Posterior cingulate gyrus (tissue), 11 donors: ENCODE results near the gene AK5.

Experiments used
- DNase-seq, 10 donors: peaks; one replicate each; pipeline versions ENCODE4 v3.0.0 to v3.0.0-alpha.2; 2020 to 2021; ENCODE audit warnings: mixed read lengths in 3 of 10
- intact Hi-C: fragments of 100-400 bp; cut with DNase I; formaldehyde crosslinking; loops from one replicate; pipeline ENCODE4 v1.15.1; 2023

AK5 gene

DNA sequence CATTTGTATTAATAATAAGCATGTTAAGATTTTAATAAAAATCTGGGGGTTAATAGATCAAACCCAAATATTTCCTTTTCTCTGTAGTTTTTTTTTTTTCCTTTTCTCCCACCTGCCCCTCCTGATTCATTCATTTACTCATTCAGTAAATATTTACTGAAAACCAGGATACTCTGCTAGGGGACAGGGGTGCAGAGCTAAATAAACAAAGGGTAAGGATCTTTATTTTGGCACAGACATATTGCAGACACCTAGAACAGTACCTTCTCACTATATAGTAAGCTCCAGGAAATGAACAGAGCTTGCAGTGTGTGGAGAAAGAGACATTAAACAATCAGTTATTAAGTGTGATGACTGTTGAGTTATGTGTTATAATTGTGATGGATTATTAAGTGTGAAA lies 60.9 kb downstream of the AK5 start:
- intact Hi-C loops: no loop called here
- no peak for DNase-seq

DNA sequence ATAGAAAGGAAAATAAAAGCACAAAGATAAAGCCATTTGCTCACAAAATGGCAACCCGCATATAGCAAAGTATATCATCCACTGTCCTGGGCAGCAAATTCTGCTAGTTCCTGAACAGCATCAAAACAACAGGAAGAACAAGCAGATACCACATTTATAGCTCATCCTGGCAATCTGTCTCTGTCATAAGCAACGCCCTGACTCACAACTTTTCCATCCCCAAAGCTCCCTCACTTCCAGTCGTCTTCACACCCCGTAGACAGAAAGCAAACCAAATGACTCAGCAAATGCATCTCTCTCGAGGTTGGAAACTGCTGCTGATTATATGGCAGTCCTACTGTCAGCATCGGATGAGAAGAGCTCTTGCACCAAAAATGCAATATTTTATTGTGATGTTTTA lies 65.8 kb downstream of the AK5 start:
- DNase-seq: peak in 2 of 10 donors; percentile 28 to 51
- intact Hi-C loops: no loop called here

GRCh38 chr1:77348549-77348948 lies 66.7 kb downstream of the AK5 start:
- intact Hi-C loops: no loop called here
- DNase-seq: no peak

DNA sequence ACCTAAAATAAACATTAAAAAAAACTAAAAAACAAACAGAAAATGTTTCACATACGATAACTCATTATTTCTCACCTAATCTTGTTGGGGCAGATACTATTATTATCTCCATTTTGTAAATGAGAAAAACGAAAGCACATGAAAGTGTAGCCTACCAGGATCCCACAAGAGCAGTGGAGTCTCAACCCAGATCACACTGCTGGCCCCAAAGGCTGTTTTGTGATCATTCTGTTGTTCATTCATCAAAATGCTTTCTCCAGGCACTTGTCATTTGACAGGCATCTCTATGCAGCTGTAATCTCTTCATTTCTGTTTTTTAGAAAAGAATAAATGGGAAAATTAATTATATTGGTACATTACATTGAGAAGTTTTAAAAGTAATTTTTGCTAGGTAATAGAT lies 67.5 kb downstream of the AK5 start:
- intact Hi-C loops: no loop called here
- peak in 1 of 10 donors; percentile 17 for DNase-seq

DNA sequence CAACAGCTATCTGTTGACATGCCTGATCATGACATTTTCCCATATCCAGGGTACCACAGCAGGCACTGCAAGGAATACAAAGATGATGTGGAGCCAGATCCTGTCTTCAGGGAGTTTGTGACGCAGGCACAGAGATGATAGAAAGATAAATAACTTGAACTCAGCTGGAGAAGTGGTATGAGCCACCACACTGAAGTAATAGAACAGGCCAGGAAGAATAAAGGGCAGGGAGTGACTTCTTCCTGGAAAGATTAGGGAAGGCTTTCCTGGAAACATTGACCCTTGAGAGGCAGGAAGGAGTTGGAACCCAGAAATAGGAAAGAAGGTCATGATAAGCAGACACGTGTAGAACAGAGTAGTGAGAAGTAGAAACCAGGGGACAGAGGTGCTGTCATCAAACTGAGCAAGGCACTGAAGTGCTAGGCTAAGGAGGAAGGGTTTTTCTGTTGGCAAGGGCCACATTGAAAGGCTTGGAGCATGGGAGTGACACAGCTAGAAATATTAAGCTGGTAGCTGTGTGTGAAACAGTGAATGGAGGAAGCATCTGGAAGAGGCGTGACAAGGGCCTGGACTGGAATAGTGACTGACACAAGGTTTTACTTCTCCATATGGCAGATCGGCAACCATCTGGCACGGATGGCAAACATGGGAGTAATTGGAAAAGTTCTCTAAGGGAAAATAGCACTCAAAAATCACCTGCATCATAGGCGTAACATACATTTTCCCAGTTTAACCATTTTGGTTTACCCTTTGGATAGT lies 68.4 kb downstream of the AK5 start:
- intact Hi-C loops: no loop called here
- DNase-seq: peak in 1 of 10 donors; percentile 17

GRCh38 chr1:77354536-77354935 lies 72.7 kb downstream of the AK5 start:
- no peak for DNase-seq
- intact Hi-C loops: no loop called here

DNA sequence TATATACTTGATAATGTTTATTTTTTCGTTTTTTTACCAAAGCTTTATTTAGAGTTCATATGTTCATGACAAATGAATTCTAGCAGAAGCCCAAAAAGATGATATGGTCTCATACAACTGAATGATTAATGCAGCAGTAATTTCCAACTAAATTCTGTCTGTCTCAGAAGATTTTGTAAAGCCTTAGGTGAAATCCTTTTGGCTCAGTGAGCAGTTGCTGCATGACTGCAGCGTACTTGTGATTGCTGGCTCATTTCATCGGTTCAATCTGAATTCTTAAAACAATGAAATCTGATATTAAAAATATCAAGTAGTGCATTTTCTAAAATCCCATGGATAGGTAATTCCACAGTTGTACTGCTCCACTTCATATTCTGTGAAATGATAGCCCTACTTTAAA lies 73.2 kb downstream of the AK5 start:
- intact Hi-C loops: no loop called here

GRCh38 chr1:77356136-77356535 lies 74.3 kb downstream of the AK5 start:
- no peak for DNase-seq
- intact Hi-C loops: no loop called here

More for the DNA sequence above, 73.2 kb downstream of the AK5 start:
- DNase-seq: no peak

GRCh38 chr1:77360256-77360655 lies 78.4 kb downstream of the AK5 start:
- intact Hi-C loops: no loop called here
- no peak for DNase-seq

DNA sequence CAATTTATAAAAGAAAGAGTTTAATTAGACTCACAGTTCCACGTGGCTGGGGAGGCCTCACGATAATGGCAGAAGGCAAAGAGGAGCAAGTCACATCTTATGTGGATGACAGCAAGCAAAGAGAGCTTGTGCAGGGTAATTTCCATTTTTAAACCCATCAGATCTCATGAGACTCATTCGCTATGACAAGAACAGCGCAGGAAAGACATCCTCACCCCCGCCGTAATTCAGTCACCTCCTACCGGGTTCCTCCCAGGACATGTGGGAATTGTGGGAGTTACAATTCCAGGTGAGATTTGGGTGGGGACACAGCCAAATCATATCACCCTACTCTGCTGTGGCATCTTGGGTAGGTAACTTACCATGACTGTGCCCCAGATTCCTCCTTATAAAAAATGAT lies 79.8 kb downstream of the AK5 start:
- no peak for DNase-seq
- intact Hi-C loops: no loop called here

- intact Hi-C loops: no loop called here
- DNase-seq: no peak
Measured at GRCh38 chr1:77370161-77370560, 88.3 kb downstream of the AK5 start.

- DNase-seq: peak in 1 of 10 donors; percentile 81
- intact Hi-C loops: no loop called here
Measured at GRCh38 chr1:77370583-77371306, 88.9 kb downstream of the AK5 start.

GRCh38 chr1:77371396-77371795 lies 89.6 kb downstream of the AK5 start:
- intact Hi-C loops: no loop called here
- no peak for DNase-seq

GRCh38 chr1:77373702-77374101 lies 91.9 kb downstream of the AK5 start:
- no peak for DNase-seq

DNA sequence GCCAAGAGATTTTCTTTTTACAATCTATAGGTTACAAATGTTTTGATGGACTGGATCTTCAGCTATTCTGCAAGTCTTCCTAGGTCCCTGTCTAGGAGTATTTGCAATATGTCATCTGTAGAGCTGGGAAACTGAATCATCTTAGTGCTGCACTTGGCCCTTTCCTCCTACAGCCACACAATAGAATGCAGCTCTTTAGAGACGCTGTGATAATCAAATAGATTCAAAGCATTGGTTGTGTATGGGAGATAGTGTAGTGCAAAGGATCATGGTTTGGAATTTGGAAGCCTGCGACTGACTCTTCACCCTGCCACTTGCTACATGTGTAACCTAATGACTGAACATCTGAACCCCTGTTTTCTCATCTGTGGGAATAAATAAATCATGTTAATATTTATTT lies 93.7 kb downstream of the AK5 start:
- DNase-seq: no peak
- intact Hi-C loops: no loop called here

More at GRCh38 chr1:77373702-77374101, 91.9 kb downstream of the AK5 start:
- intact Hi-C loops: no loop called here

- no peak for DNase-seq
- intact Hi-C loops: no loop called here
Measured at GRCh38 chr1:77375990-77376389, 94.2 kb downstream of the AK5 start.

- no peak for DNase-seq
- intact Hi-C loops: no loop called here
Measured at GRCh38 chr1:77378723-77379535, 97.1 kb downstream of the AK5 start.

- intact Hi-C loops: no loop called here
- DNase-seq: no peak
Measured at GRCh38 chr1:77382366-77382765, 100.5 kb downstream of the AK5 start.

- intact Hi-C loops: no loop called here
- DNase-seq: no peak
Measured at GRCh38 chr1:77383236-77383635, 101.4 kb downstream of the AK5 start.

GRCh38 chr1:77385551-77385950 lies 103.7 kb downstream of the AK5 start:
- DNase-seq: no peak
- intact Hi-C loops: no loop called here

DNA sequence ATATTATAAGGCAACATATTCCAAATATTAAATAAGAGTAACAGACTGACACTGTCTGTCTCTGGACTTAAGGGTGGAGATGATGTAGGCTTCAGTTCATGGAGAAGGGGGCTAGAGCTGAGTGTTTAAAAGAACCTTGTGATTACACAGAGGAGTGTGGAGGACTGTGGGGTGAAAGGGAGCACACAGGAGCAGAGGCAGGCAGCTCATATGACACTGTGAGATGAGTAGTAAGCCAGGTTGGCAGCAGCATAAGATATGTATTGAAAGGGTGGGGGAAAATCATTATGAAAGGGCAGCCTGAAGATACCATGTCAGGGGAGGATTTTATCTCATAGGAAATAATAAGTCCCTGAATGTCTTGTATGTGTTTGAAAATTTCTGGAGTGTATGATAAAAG lies 104.5 kb downstream of the AK5 start:
- intact Hi-C loops: no loop called here
- no peak for DNase-seq
